Ecto neural progenitor cell (in vitro differentiated cells): ENCODE data around the gene MAP6.

Experiments used
- DNase-seq: peaks from one replicate; pipeline ENCODE4 v3.0.0-alpha.2; 2018; ENCODE audit warnings: low spot score

Gene MAP6

DNA sequence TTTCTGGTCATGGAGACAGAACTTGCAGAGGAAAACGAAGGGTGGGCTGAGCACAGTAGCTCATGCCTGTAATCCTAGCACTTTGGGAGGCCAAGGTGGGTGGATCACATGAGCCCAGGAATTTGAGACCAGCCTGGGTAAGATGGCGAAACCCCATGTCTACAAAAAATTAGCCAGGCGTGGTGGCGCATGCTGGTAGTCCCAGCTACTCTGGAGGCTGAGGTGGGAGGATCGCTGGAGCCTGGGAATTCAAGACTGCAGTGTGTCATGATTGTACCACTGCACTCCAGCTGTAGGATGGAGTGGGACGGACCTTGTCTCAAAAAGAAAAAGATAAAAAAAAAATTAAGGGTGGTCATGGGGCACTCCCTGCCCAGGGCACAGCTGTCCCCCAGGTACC lies 100.9 kb downstream of the MAP6 start:
- no peak for DNase-seq

GRCh38 chr11:75566763-75567279 lies 102.0 kb downstream of the MAP6 start:
- no peak for DNase-seq

DNA sequence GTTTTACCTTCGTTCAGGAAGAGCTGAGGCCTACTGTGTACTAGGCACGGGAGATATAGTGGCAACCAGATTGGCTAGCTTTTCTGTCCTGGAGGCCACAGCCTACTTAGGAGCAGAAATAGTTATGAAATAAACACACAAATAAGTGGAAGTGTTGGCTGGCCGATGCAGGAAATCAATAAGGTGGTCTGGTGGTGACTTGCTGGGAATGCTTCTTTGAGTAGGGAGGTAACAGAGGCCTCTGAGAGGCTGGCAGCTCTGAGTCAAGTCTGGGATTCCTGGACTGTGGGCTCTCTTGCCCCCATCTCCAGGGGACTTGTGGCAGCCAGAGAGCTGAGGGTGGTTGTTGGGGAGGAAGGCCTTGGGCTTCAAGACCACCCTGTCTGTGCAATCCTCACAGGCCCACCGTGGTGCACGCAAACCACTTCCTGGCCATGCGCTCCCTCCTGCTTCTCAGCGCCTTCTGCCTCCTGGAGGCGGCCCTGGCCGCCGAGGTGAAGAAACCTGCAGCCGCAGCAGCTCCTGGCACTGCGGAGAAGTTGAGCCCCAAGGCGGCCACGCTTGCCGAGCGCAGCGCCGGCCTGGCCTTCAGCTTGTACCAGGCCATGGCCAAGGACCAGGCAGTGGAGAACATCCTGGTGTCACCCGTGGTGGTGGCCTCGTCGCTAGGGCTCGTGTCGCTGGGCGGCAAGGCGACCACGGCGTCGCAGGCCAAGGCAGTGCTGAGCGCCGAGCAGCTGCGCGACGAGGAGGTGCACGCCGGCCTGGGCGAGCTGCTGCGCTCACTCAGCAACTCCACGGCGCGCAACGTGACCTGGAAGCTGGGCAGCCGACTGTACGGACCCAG lies 102.7 kb downstream of the MAP6 start:
- DNase-seq: no peak

DNA sequence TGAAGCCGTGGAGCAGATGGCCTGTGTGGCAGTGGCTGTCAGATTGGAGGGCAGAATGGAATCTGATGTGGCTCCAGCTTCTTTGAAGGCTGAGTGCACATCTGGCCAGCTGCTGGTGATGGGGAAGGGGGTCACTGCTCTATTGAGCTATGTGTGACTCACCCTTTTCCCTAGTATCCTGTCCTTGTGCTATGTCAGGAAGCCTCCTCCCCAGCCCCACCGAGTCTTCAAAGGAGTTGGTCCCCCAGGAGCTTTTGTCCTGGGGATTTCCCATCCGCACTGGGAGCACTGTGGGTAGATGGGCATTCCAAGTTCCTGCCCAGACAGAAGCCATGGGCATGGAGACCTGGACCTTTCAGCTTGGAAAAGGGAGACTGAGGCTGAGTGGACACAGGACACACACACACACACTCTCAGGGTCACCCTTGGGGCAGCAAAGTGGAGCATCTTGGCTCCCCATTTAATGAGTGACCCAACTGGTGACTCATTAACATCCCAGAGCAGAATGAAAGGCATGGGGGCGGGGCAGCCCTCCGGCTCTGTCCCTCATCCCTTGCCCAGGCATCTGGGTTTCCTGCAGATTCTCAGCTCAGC lies 103.5 kb downstream of the MAP6 start:
- DNase-seq: no peak

DNA sequence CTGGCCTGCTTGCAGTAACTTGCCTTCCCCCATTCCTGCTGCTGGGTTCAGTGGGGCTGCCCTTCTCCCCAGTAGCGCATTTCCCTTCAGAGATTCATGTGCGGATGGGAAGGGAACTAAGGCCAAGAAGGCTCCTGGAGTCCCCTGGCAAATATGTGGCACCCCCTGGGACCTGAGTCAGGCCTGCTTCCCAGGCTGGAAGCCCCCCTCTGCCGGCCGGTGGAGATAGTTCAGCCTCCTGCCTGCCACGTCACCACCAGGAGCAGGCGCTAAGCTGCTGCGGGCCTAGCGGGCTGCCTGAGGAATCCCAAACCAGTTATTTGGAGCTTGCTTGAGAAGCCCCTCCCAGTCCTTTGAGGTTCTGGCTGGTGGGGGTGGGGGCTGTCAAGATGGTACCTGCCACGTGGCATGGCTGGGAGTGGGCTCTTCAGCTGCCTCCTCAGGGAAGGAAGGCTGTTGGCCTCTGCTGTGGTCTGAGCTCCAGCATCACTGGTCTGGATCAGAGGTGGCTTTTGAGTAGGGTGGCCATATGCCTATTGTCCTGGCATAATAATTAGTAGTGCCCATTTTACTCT lies 104.8 kb downstream of the MAP6 start:
- peak; percentile 90 for DNase-seq

DNA sequence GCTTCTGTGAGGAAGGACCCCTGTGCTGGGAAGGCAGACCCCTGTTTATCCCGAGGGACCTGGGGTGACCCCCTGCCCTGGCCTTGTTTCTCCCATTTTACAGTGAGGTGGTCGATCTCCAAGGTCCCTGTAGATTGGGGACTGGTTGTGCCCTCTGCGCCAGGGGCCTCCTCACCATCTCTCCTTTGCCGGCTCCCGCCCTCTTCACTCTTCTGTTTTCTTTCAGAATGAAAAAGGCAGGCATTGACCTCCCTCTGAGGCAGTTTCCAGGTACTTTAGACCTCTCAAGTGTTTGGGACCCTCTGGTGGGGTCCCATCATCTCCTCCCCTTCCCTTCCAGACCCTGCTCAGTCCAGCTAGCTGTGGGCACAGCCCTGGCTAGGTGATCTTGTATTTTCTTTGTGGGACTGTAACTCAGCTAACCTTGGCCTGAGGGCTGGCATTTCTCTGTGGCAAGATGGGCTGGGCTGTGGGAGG lies 105.3 kb downstream of the MAP6 start:
- DNase-seq: no peak

DNA sequence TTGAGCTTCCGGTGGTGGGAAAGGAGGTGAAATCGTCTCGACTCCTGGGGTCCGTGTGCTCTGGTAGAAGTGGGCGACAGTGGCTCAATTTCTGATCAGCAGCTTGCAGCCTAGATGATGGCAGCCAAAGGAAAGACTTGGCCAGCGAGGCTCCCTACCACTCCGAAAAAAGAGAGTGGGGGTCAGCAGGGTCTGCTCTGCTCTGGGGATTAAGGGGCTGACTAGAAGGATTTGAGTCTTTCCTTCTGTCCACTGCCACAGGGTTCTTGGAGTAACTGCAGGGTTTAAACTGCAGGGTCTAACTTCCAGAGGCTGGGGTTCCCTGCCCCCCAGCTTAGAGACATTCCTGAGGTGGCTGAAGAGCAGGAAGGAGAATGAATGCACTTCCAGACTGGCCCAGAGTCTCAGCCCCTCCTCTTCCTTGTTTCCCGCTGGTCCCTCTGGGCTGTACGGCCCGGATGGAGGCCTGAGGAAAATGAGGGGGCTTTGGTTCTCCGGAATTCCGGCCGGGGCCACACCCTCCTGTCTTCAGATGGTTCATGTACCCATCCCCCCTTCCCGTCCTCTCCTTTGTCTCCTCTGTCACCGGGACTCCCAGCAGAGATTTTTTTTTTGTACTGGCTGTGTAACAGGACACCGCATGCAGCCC lies 105.9 kb downstream of the MAP6 start:
- peak; percentile 89 for DNase-seq

DNA sequence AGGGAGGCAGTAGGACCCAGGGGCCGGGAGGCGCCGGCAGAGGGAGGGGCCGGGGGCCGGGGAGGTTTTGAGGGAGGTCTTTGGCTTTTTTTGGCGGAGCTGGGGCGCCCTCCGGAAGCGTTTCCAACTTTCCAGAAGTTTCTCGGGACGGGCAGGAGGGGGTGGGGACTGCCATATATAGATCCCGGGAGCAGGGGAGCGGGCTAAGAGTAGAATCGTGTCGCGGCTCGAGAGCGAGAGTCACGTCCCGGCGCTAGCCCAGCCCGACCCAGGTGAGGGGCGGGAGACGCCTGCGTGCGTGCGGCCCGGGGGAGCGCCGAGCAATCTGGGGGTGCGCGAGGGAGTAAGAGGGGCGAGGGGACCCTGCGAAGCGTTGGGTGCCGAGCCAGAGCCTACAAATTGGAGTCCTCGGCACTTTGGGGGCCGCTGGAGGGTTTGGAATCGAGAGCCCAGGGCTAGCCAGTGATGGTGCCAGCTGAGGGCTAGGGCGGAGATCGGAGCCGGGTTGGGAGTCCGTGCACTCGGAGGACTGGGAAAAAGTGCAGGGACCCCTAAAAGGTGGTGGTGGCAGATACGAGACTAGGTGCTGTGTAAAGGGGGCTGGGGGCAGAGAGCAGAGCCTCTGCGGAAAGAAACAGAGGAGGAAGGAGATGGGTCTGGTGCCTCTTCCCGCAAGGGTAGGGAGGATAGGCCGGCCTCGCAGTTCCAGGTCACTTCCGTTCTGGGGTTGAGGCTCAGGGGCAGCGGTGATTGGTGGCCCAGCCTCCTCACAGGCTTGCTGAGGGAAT lies 106.6 kb downstream of the MAP6 start, which contains the start of gene SERPINH1:
SERPINH1 (plus strand) TSS at position 206 of the 788 bp plus-strand sequence. CDS start 4,097 bp downstream, outside the sequence.
- DNase-seq: peak; percentile 88

- DNase-seq: no peak
Measured at GRCh38 chr11:75561426-75562047, 107.3 kb downstream of the MAP6 start.

DNA sequence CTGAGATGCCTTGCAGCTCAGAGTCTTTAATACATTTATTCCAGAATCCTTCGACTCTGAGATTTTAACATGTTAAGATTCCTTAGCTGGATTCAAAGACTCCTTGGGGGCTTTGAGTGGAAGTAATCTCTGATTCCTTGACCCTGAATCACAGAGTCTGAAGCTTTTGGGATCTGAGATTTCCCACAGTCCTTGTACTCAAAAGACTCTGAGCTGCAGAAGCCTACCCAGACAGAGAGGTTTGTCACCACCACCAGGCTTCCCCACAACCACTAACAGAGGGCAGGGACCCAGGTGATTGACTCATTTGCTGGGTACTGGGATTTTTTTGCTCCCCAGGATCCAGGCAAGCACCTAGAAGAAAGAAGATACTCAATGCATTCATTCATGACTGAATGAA lies 108.2 kb downstream of the MAP6 start:
- DNase-seq: no peak

- DNase-seq: no peak
Measured at GRCh38 chr11:75558939-75559843, 109.6 kb downstream of the MAP6 start.

GRCh38 chr11:75557666-75558494 lies 111.0 kb downstream of the MAP6 start:
- DNase-seq: no peak

DNA sequence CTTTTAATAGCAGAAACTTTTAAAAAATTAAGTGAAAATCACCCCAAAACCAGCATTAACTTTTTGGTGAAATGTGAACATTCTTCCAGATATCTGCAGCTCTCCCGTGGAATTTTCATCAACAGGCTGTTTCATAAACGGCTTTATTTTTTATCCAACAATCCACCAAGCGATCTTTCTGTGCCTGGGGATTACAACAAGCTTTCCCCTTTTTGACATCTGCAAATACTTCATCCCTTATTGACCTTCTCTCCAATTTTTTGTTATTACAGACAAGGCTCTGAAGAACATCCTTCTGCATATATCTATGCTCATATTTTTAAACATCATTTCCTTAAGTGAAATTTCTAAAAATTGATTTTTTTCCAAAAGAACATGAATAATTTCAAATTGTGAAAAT lies 112.6 kb downstream of the MAP6 start:
- no peak for DNase-seq

- no peak for DNase-seq
Measured at GRCh38 chr11:75555079-75555811, 113.6 kb downstream of the MAP6 start.

DNA sequence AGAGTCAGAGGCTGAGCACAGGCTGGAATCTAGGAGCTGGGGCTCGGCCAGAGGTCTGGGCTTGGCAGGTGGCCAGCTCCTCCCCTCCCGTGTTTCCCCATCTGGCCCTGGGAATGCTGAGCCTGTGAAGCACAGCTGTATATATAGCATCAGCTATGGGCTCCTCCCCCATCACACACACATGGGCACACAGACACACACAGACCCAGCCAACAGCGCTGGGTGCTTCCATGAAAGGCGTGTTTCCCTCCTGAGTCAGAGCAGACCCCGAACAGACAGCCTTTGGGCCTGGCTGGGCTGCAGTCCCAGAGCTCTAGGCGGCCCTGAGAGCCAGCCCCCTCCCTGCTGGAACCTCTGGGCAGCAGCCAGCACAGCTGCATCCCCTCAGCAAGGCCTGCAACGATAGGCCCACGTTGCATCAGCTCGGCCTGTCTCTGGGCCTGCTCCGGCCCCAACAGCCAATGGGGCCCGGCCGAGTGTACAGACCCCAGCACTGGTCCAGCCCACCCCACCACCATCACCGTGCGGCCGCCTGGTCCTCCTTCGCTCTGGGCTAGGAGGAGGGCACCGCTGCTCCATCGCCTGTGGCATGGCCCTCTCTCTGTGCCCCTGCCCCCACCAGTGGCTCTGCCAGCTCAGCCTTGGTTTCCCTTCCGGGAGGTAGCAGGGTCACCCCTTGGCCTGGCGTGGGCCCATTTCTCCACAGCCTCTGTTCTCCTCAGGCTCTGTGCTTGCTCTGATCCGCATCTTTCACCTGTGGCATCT lies 114.4 kb downstream of the MAP6 start:
- DNase-seq: peak; percentile 93

DNA sequence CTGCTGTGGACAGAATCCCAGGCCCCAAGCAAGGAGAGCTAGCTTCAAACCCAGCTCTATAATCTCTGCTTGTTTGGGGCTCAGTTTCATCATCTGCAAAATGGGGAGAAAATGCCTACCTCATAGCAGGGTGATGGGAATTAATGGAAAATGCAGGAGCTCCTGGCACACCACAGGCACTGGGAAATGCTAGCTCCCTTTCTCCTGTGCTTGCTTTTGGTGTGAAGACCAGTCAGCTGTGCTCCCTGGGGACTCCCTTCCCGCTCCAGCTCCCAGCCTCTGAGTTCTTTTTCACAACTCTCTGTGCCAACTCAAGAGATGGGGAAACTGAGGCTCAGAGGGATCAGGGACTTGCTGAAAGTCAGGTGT lies 115.0 kb downstream of the MAP6 start:
- DNase-seq: no peak

GRCh38 chr11:75553182-75553581 lies 115.7 kb downstream of the MAP6 start:
- DNase-seq: no peak
